GM19324 (cell line): Measurements from ENCODE around the gene C11orf54.
A peak's percentile ranks its signal among the peaks of the same experiment; 100 is the strongest.

Experiments used
- ATAC-seq: cut with Tn5 transposase; IDR thresholded peaks from one replicate; pipeline ENCODE4 v1.9.1; 2021; ENCODE audit warnings: mild to moderate bottlenecking, moderate library complexity; ENCODE audit not compliant: unreplicated experiment, low FRiP score

Gene C11orf54

DNA sequence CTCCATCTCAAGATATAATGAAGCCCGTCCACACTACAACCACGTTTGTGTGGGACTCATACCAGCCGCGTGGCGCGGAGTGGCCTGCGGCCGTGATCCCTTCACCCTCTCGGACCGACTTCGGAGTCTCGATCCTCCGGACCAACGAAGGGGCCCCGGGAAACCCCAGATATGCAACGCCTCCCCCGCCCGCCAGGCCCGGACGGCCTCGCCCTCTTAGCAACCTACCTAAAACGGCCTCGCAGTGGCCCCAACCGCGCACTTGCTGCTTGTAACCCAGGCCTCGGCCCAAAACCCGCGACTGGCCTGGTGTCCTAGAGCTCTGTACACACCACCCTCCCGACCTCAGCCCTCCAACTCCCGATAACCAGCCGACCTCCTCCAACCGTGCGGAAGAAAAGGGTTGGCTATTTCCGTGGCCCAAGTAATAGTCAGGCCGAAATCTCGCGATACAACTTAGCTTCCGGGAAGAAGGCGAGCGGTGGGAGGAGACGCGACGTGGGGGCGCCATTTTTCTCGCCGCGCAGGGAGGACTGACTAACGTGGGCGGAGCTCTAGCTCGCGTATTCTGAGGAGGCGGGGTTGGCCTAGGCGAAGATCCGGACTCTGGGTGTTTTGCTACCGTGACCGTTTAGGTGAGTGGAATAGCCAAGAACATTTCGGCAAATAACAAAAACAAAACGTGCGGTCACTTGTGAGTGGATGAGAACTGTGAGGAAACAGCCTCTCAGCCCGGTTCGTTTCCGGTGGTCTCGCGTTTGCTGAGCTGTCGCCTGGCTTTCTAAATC, at the start of gene C11orf54, which contains the start of gene TAF1D:
C11orf54 (plus strand) TSS at position 579 of the 788 bp plus-strand sequence. CDS start 5,722 bp downstream, outside the sequence.
TAF1D (minus strand) TSS at position 402 of the 788 bp plus-strand sequence. CDS start 2,191 bp downstream, outside the sequence.
- ATAC-seq: peak; percentile 93

DNA sequence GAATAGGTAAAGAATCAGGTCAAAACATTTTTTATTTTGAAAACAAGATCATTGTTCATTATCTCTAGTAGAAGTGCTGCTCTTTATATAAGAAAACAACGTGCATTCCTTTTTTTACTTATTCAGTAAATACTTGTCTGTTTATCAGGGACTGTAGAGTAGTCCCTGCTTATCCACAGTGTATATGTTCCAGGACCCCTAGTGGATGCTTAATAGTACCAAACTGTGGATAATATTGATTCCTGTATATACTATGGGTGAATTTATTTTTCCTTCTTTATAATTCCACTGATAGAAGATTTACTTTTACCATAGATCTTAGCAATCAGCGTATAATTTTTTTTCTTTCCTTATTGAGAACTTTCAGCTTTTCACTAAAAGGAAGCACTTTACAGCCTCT, 47.4 kb upstream of the C11orf54 start:
- no peak for ATAC-seq

DNA sequence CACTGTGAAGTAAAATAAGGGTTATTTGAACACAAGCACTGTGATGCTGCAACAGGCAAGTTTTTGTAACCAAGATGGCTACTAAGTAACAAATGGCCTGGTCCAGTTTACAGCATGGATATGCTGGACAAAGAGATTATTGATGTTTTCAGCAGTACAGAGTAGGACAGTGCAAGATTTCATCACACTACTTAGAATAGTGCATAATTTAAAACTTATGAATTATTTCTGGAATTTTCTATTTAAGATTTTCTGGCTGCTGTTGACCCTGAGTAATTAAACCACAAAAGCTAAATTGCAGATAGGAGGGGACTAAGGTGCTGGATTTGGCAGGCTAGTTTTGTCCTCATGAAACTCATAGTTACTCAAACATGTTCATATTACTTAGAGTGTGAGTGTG, 46.9 kb upstream of the C11orf54 start:
- no peak for ATAC-seq

- no peak for ATAC-seq
Measured at GRCh38 chr11:93697611-93698010, 43.9 kb upstream of the C11orf54 start.

DNA sequence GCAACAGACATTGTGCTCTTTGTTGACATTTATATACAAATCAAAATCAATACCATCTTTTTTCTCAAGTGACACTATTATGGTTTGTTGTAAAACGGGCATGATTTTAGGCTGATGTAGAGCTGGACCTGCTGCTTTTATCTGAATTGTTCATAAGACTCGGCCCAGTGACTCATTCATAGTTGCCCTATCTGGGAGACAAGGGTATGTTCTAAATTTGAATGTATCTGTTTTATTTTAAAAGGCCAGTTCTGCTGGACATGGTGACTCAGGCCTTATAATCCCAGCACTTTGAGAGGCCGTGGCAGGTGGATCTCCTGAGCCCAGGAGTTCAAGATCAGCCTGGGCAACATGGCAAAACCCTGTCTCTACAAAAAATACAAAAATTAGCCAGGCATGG, 40.6 kb upstream of the C11orf54 start:
- no peak for ATAC-seq

- no peak for ATAC-seq
Measured at GRCh38 chr11:93704237-93704636, 37.2 kb upstream of the C11orf54 start.

DNA sequence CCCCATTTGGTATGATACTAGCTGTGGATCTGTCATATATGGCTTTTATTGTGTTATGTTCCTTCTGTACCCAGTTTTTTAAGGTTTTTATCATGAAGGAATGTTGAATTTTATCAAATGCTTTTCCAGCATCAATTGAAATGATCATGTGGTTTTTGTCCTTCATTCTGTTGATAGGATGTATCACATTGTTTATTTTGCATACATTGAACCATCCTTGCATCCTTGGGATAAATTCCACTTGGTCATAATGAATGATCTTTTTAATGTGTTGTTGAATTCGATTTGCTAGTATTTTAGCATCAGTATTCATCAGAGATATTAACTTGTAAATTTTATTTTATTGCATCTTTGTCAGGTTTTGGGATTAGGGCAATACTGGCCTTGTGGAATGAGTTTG, 31.2 kb upstream of the C11orf54 start:
- no peak for ATAC-seq

- ATAC-seq: no peak
Measured at GRCh38 chr11:93712678-93713077, 28.8 kb upstream of the C11orf54 start.

DNA sequence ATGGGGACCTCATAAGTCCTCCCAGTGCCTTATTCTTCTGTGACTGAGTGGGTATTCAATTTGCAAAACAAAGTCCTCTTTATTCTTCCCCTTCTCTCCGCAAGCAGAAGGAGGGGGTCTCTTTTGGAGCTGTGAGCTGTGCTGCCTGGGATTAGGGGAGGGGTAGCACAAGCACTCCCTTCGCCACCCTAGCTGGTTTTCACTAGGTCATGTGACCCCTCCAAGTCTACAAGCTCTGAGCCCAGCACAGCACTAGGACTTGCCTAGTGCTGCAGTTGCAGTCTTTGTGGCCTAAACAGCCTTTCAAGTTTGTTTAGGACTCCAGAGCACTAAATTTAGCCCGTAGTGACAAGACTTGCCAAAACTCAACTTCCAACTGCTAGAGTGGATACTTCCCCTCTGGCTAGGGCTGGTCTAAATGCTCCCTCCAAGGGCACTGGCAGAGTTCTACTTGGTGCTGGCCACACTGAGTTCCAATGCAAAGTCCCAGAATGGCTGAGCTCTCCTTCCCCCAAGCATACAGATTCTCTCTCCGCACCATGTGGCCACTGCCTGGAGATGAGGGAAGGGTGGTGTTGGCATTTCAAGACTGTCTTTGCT, 25.6 kb upstream of the C11orf54 start:
- no peak for ATAC-seq

GRCh38 chr11:93717501-93717900, 24.0 kb upstream of the C11orf54 start:
- no peak for ATAC-seq

GRCh38 chr11:93718057-93718563, 23.4 kb upstream of the C11orf54 start:
- peak; percentile 68 for ATAC-seq

DNA sequence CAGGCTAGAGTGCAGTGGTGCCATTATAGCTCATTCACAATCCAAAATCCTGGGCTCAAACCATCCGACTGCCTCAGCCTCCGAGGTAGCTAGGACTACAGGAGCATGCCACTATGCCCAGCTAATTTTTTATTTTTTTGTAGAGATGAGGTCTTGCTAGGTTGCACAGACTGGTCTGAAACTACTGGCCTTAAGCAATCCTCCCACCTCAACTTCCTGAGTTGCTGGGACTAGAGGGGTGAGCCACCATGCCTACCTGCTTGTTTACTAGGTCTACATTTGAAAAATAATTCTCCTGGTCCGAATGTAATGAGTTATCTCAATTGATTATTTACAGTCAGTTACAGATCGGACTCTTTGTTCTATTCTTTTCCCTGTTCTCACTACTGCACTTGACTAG, 22.2 kb upstream of the C11orf54 start:
- no peak for ATAC-seq

GRCh38 chr11:93720522-93720921, 20.9 kb upstream of the C11orf54 start:
- ATAC-seq: no peak

DNA sequence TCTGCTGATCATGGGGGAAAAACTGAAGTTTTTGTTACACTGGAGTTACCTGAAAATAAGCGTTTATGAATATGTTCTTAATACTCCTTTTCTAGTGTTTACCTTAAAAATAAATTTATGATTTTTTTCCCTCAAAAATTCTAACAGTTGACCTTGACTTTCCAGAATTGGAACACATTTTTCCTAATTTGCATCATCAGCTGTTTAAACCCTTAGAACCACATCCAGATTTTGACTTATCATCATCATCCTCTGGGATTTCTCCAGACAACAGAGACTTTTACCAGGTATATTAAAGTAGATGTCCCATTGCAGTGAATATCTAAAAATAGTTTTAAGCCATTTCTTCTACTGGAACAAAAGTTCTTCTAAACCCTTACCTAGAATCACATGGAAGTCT, 17.4 kb upstream of the C11orf54 start:
- ATAC-seq: no peak

DNA sequence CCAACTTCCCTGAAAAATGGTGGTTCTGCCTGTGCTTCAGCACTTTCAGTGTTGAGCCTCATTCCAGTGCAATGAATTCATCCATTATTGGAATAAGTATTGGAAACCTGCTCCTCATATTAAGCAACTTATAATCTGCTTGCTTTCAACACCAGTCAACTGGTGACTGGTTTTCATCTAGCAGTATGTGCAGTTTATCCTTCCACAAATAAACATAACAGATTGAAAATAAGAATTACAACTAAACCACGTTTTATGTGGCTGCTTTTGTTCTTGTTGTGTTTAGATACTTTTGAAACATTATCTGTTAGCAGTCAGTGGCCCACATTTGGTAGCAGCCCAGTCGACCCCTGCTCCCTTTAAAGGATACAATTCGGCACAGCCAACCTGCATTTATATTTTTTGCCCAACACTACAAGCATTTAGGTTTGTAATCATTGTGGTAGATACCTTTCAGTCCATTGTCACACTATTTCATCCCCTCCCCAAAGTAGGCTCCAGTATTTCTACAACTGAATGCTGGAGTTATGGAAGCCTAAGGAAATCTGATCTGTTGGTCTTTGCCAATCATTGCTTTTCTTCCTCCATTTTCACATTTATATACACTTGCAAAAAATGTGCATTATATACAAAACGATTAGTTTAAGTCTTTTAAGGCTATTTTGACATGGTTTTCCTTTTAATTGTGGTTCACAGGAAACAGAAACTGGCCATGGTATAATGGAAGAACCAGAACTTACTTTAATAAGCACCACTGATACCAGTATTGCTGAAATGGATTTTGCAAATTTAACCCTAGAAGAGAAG, 13.3 kb upstream of the C11orf54 start:
- ATAC-seq: no peak

DNA sequence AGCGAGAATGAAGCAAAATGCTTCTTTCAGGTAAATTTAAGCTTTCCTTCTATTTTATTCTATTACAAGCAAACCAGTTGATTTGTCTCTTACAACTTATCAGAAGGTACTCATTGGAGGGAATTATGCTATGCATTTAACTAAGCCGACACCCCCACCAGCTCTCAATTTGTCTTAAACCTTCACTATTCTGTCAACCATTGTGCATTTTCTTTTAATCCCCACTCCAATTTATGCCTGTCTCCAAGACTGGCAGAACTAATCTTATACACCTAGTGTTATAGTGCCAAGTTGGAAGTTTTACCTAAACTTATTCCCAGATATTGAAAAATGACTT, 12.7 kb upstream of the C11orf54 start:
- ATAC-seq: no peak

DNA sequence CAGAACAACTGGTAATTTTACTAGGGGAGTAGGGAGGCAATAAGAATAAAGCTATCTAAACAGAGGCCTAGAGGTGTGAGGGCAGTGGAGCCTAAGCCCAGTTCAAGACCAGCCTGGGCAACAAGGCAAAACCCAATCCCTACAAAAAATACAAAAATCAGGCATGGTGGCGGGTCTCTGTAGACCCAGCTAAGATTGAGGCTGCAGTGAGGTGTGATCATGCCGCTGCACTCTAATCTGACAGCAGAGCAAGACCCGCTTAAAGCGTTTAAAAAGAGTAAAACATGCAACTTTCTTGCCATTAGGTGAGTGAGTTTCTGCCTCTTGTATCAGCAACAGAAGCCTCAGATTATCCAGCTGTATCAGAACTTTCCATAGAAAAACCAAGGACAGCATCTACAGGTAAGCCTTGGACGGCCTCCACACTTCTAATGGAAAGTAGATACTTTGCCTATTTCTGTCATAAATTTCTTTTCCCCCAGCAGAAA, 12.3 kb upstream of the C11orf54 start:
- ATAC-seq: no peak

GRCh38 chr11:93730108-93731107, 11.1 kb upstream of the C11orf54 start:
- no peak for ATAC-seq

- ATAC-seq: no peak
Measured at GRCh38 chr11:93732237-93732892, 9.1 kb upstream of the C11orf54 start.
